ENCODE measurements around the gene SHISA7.
A peak's percentile ranks its signal among the peaks of the same experiment; 100 is the strongest.

SHISA7 gene

GRCh38 chr19:55486971-55487923 lies 44.1 kb upstream of the SHISA7 start:
- no peaks in the 10 kb centered on the region for H3K4me1 ChIP-seq (ENCODE audit: low read depth, poor library complexity, severe bottlenecking)
- no peaks in the 10 kb centered on the region for H4K20me1 ChIP-seq (ENCODE audit: insufficient read depth)
- H3K4me3 ChIP-seq (IDR thresholded peaks at IDR 0.05; ENCODE audit: insufficient read depth, low read depth, low read length) = no peak overlapping the region
- H3K4me2 ChIP-seq = no peak overlapping the region
- H2AFZ ChIP-seq (ENCODE audit: low read depth) = no peak overlapping the region
- no peak for TF ChIP-seq CTCF (conservative IDR thresholded peaks at IDR 0.05; ENCODE audit: low read depth, low read length)
- H3K79me2 ChIP-seq (ENCODE audit: insufficient read depth, low read depth) = no peaks in the 10 kb centered on the region
- no peak overlapping the region for H3K27ac ChIP-seq
- H3K9ac ChIP-seq = no peak overlapping the region
- peaks cover 48% of the 10 kb centered on the region; the same call in 1 of the 2 replicates for H3K27me3 ChIP-seq (ENCODE audit: insufficient read depth, low read depth)
- H3K36me3 ChIP-seq (ENCODE audit: insufficient read depth) = no peaks in the 10 kb centered on the region

GRCh38 chr19:55486043-55486970 lies 43.2 kb upstream of the SHISA7 start:
- H3K36me3 ChIP-seq (ENCODE audit: insufficient read depth) = no peaks in the 10 kb centered on the region

GRCh38 chr19:55485439-55486011 lies 42.4 kb upstream of the SHISA7 start:
- Histone ChIP-seq H3K4me2 (peak overlapping the region; percentile 15; the same call in 1 of the 2 replicates), H4K20me1 (ENCODE audit: insufficient read depth) (no peaks in the 10 kb centered on the region), H3K4me3 (IDR thresholded peaks at IDR 0.05; ENCODE audit: insufficient read depth, low read depth, low read length) (no peak overlapping the region), H3K27me3 (ENCODE audit: insufficient read depth, low read depth) (peaks cover 31% of the 10 kb centered on the region; the same call in 1 of the 2 replicates), H2AFZ (ENCODE audit: low read depth) (no peak overlapping the region), H3K27ac (no peak overlapping the region), H3K36me3 (ENCODE audit: insufficient read depth) (no peaks in the 10 kb centered on the region), H3K4me1 (ENCODE audit: low read depth, poor library complexity, severe bottlenecking) (no peaks in the 10 kb centered on the region), H3K79me2 (ENCODE audit: insufficient read depth, low read depth) (no peaks in the 10 kb centered on the region), H3K9ac (no peak overlapping the region)
- no peak for TF ChIP-seq CTCF (conservative IDR thresholded peaks at IDR 0.05; ENCODE audit: low read depth, low read length)

More at GRCh38 chr19:55486043-55486970, 43.2 kb upstream of the SHISA7 start:
- Histone ChIP-seq H3K27me3 (ENCODE audit: insufficient read depth, low read depth) (peaks cover 39% of the 10 kb centered on the region; the same call in 1 of the 2 replicates), H3K27ac (no peak overlapping the region), H3K4me3 (IDR thresholded peaks at IDR 0.05; ENCODE audit: insufficient read depth, low read depth, low read length) (no peak overlapping the region), H2AFZ (ENCODE audit: low read depth) (no peak overlapping the region), H4K20me1 (ENCODE audit: insufficient read depth) (no peaks in the 10 kb centered on the region), H3K4me1 (ENCODE audit: low read depth, poor library complexity, severe bottlenecking) (no peaks in the 10 kb centered on the region), H3K9ac (no peak overlapping the region), H3K79me2 (ENCODE audit: insufficient read depth, low read depth) (no peaks in the 10 kb centered on the region), H3K4me2 (no peak overlapping the region)
- TF ChIP-seq CTCF (conservative IDR thresholded peaks at IDR 0.05; ENCODE audit: low read depth, low read length) = no peak
